DOHH2 (cell line): ENCODE results near the gene GPX3.

ENCODE experiments used
- H3F3A ChIP-seq: fragments of 200-600 bp; sonication (generic), shearing (Covaris generic); 2 replicates; pipeline ENCODE4 v1.6.0; 2016; ENCODE audit warnings: antibody characterized with exemption, mild to moderate bottlenecking; ENCODE audit not compliant: control insufficient read depth, insufficient read depth
- H3K27ac ChIP-seq: fragments of 200-600 bp; sonication (generic); 2 replicates; pipeline ENCODE4 v1.5.1; 2014; ENCODE audit warnings: low read depth, mild to moderate bottlenecking, low read length, moderate library complexity
- H3K27me3 ChIP-seq: fragments of 200-600 bp; sonication (generic); 2 replicates; pipeline ENCODE4 v1.6.1; 2014; ENCODE audit warnings: mild to moderate bottlenecking, low read length, mixed read lengths; ENCODE audit not compliant: control insufficient read depth
- H3K36me3 ChIP-seq: fragments of 200-600 bp; sonication (generic); 2 replicates; pipeline ENCODE4 v1.6.1; 2014; ENCODE audit warnings: mild to moderate bottlenecking, low read length, moderate library complexity, mixed read lengths; ENCODE audit not compliant: control insufficient read depth
- H3K4me1 ChIP-seq: fragments of 200-600 bp; sonication (generic); 2 replicates; pipeline ENCODE4 v1.6.1; 2014; ENCODE audit warnings: mild to moderate bottlenecking, low read length, mixed read lengths; ENCODE audit not compliant: control insufficient read depth
- H3K4me2 ChIP-seq: fragments of 200-600 bp; sonication (generic); 2 replicates; pipeline ENCODE4 v1.6.0; 2014; ENCODE audit warnings: mild to moderate bottlenecking, low read length, moderate library complexity
- H3K4me3 ChIP-seq: fragments of 200-600 bp; sonication (generic); 2 replicates; pipeline ENCODE4 v1.5.1; 2014; ENCODE audit warnings: mild to moderate bottlenecking, low read length, mixed read lengths
- H3K79me2 ChIP-seq: fragments of 200-600 bp; sonication (generic); 2 replicates; pipeline ENCODE4 v1.6.1; 2014; ENCODE audit warnings: mild to moderate bottlenecking, low read length, mixed read lengths; ENCODE audit not compliant: control insufficient read depth
- H3K9me2 ChIP-seq: fragments of 200-600 bp; sonication (generic); replicated peaks from 2 replicates; pipeline ENCODE4 v1.6.1; 2014; ENCODE audit warnings: mild to moderate bottlenecking, low read length, mixed read lengths; ENCODE audit not compliant: control insufficient read depth
- H3K9me3 ChIP-seq: fragments of 200-600 bp; sonication (generic); 2 replicates; pipeline ENCODE4 v1.6.1; 2014; ENCODE audit warnings: antibody characterized with exemption, low read length, mixed read lengths; ENCODE audit not compliant: control insufficient read depth, insufficient read depth
- H4K20me1 ChIP-seq: fragments of 200-600 bp; sonication (generic); 2 replicates; pipeline ENCODE4 v1.6.0; 2014; ENCODE audit warnings: low read depth, mild to moderate bottlenecking, antibody characterized with exemption, low read length, moderate library complexity; ENCODE audit not compliant: control insufficient read depth, insufficient read depth
- CTCF ChIP-seq: fragments of 200-600 bp; sonication (generic); IDR thresholded peaks from one replicate; pipeline ENCODE4 v1.5.1; 2014; ENCODE audit warnings: antibody characterized with exemption, mild to moderate bottlenecking, low read depth, low read length; ENCODE audit not compliant: poor library complexity, severe bottlenecking
- EZH2phosphoT487 ChIP-seq: fragments of 200-600 bp; sonication (generic); IDR thresholded peaks from 2 replicates; pipeline ENCODE4 v1.6.1; 2017; ENCODE audit warnings: borderline replicate concordance, mild to moderate bottlenecking, antibody characterized with exemption, low read length, moderate library complexity, mixed read lengths

Gene GPX3

GRCh38 chr5:151025250-151025606 is 4.8 kb downstream of the GPX3 start:
- H3F3A ChIP-seq: no peaks in the 10 kb centered on the region
- no peaks in the 10 kb centered on the region for H3K79me2 ChIP-seq
- no peak for TF ChIP-seq EZH2phosphoT487
- TF ChIP-seq CTCF: no peak
- no peak overlapping the region for H3K27ac ChIP-seq
- no peak overlapping the region for H3K4me2 ChIP-seq
- 0 out of 2 replicates have a peak, but pooled peaks cover 3% of the 10 kb centered on the region for H3K27me3 ChIP-seq
- no peak overlapping the region for H3K4me3 ChIP-seq
- H3K9me3 ChIP-seq: no peaks in the 10 kb centered on the region
- H3K4me1 ChIP-seq: no peaks in the 10 kb centered on the region
- peaks cover 11% of the 10 kb centered on the region; the same call in 1 of the 2 replicates for H3K36me3 ChIP-seq
- no peaks in the 10 kb centered on the region for H3K9me2 ChIP-seq
- H4K20me1 ChIP-seq: no peaks in the 10 kb centered on the region

- Histone ChIP-seq H3K4me2 (no peak overlapping the region), H3K9me3 (no peaks in the 10 kb centered on the region), H3F3A (no peaks in the 10 kb centered on the region), H3K9me2 (no peaks in the 10 kb centered on the region), H4K20me1 (no peaks in the 10 kb centered on the region), H3K36me3 (peaks cover 14% of the 10 kb centered on the region; the same call in 1 of the 2 replicates), H3K79me2 (no peaks in the 10 kb centered on the region), H3K27me3 (0 out of 2 replicates have a peak, but pooled peaks cover 2% of the 10 kb centered on the region), H3K4me1 (no peaks in the 10 kb centered on the region), H3K4me3 (no peak overlapping the region), H3K27ac (no peak overlapping the region)
- no peak for TF ChIP-seq CTCF
- no peak for TF ChIP-seq EZH2phosphoT487
These were observed 5.7 kb downstream of the GPX3 start for GRCh38 chr5:151026088-151026487.

- H3K36me3 ChIP-seq: peaks cover 17% of the 10 kb centered on the region
These were observed 6.3 kb downstream of the GPX3 start for GRCh38 chr5:151026679-151027078.

More at GRCh38 chr5:151026679-151027078, 6.3 kb downstream of the GPX3 start:
- H4K20me1 ChIP-seq: no peaks in the 10 kb centered on the region
- no peak overlapping the region for H3K4me3 ChIP-seq
- no peaks in the 10 kb centered on the region for H3K27me3 ChIP-seq
- H3K9me2 ChIP-seq: no peaks in the 10 kb centered on the region
- H3K4me2 ChIP-seq: no peak overlapping the region
- no peaks in the 10 kb centered on the region for H3F3A ChIP-seq
- H3K27ac ChIP-seq: no peak overlapping the region
- no peaks in the 10 kb centered on the region for H3K4me1 ChIP-seq
- no peaks in the 10 kb centered on the region for H3K9me3 ChIP-seq
- no peaks in the 10 kb centered on the region for H3K79me2 ChIP-seq
- TF ChIP-seq CTCF: no peak
- TF ChIP-seq EZH2phosphoT487: no peak
